Neural cell (in vitro differentiated cells): ENCODE results near the gene GPR141.
A peak's percentile ranks its signal among the peaks of the same experiment; 100 is the strongest.

Source experiments
- CTCF ChIP-seq: fragments of 450-650 bp; IDR thresholded peaks from 2 replicates; pipeline ENCODE4 v1.5.1; 2014; ENCODE audit warnings: antibody characterized with exemption, mild to moderate bottlenecking, moderate library complexity; ENCODE audit not compliant: poor library complexity, severe bottlenecking
- EP300 ChIP-seq: fragments of 450-650 bp; conservative IDR thresholded peaks from 2 replicates; pipeline ENCODE4 v1.6.1; 2014; ENCODE audit warnings: antibody characterized with exemption, mild to moderate bottlenecking, moderate library complexity; ENCODE audit not compliant: poor library complexity, severe bottlenecking
- EZH2 ChIP-seq: fragments of 200-600, 300-800 bp; shearing (Covaris generic), sonication (generic); IDR thresholded peaks from 2 replicates; pipeline ENCODE4 v1.6.1; 2014; ENCODE audit warnings: antibody characterized with exemption, low read length, borderline replicate concordance, mild to moderate bottlenecking; ENCODE audit not compliant: insufficient read depth, poor library complexity, severe bottlenecking
- POLR2AphosphoS5 ChIP-seq: IDR thresholded peaks from 2 replicates; pipeline ENCODE4 v1.6.1; 2012
- TAF1 ChIP-seq: IDR thresholded peaks from 2 replicates; pipeline ENCODE4 v1.6.1; 2012; ENCODE audit warnings: low read depth

GRCh38 chr7:37759526-37759925 is 76.0 kb downstream of the GPR141 start:
- TF ChIP-seq EP300 (no peak), CTCF (no peak), POLR2AphosphoS5 (peak; percentile 66), EZH2 (no peak), TAF1 (no peak)
